Measurements from ENCODE around the gene CDH23. TPM values are rescaled to one million over a fixed set of nuclear protein-coding genes. Genes with fewer than 3 reads are reported as not detected.

Gene CDH23
- total RNA-seq, 1 donor from 2014 or later = 4.5 TPM

DNA sequence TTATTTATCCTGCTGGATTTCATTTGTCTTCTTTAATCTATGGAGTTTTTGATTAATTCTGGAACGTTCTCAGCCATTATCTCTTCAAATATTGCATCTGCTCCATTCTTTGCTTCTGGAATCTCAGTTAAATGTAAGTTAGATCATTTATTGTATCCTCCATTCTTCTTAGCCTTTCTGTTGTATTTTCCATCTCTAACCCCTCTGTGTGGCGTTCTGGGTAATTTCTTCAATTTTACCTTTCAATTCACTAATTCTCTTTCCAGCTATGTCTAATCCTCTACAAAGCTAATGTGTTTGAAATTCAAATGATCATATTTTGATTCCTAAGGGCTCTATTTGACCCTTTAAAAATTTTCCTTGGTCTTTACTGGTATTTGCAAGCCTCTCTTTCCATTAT lies 92.4 kb downstream of the CDH23 start:
- no peak for DNase-seq
- Histone ChIP-seq H3K36me3 (no peaks in the 10 kb centered on the region), H3K27me3 (ENCODE audit: low read depth) (no peaks in the 10 kb centered on the region), H3K9me3 (replicated peaks) (peaks cover 16% of the 10 kb centered on the region), H3K27ac (replicated peaks) (no peak overlapping the region), H3K4me3 (no peak overlapping the region), H3K4me1 (peaks cover 7% of the 10 kb centered on the region)
- TF ChIP-seq, protein P1, sequence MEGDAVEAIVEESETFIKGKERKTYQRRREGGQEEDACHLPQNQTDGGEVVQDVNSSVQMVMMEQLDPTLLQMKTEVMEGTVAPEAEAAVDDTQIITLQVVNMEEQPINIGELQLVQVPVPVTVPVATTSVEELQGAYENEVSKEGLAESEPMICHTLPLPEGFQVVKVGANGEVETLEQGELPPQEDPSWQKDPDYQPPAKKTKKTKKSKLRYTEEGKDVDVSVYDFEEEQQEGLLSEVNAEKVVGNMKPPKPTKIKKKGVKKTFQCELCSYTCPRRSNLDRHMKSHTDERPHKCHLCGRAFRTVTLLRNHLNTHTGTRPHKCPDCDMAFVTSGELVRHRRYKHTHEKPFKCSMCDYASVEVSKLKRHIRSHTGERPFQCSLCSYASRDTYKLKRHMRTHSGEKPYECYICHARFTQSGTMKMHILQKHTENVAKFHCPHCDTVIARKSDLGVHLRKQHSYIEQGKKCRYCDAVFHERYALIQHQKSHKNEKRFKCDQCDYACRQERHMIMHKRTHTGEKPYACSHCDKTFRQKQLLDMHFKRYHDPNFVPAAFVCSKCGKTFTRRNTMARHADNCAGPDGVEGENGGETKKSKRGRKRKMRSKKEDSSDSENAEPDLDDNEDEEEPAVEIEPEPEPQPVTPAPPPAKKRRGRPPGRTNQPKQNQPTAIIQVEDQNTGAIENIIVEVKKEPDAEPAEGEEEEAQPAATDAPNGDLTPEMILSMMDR (IDR thresholded peaks at IDR 0.05; ENCODE audit: borderline replicate concordance) = no peak
- intact Hi-C loops (cut with micrococcal nuclease) = no loop called here

DNA sequence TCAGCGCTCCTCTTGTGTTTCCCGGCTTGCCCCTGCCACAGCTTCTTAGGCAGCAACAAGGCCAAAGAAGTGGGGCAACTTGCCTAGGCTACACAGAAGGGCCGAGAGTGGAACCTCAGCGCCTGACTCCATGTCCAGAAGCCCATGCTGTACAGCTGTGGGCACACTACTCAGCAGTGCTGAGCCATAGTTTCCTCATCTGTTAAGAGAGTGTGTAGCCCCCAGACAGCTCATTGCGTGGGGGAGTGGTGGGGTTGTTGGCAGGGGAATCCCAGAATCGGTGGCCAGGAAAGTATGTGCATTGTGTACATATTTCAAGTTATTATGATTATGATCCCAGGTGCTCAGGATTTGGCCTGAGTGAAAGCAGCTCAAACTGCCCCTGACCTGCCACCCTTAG lies 96.2 kb downstream of the CDH23 start:
- Histone ChIP-seq H3K27me3 (ENCODE audit: low read depth) (no peaks in the 10 kb centered on the region), H3K27ac (replicated peaks) (no peak overlapping the region), H3K9me3 (replicated peaks) (peaks cover 15% of the 10 kb centered on the region), H3K4me1 (no peaks in the 10 kb centered on the region), H3K36me3 (no peaks in the 10 kb centered on the region), H3K4me3 (no peak overlapping the region)
- no peak for DNase-seq
- intact Hi-C loops (cut with micrococcal nuclease) = no loop called here
- TF ChIP-seq, protein P1 (IDR thresholded peaks at IDR 0.05; ENCODE audit: borderline replicate concordance) = no peak

DNA sequence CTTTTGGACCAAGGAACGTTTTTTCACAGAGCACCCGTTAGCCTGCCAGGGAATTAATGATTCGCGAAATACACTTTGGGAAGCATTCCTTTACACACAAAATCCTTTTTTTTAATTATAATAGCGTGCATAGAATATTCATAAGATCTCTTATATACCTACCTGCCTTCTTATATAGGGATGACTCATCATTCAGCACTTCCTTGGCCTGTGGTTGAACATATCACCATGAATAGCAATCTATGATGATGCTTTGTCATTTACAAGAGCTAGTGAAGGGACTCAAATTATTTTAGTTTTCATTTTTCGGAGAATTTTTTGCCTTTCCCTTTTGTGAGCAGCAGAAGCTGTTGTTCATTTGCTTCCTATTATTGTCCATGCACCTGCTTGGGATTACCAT lies 97.0 kb downstream of the CDH23 start:
- TF ChIP-seq, protein P1 (IDR thresholded peaks at IDR 0.05; ENCODE audit: borderline replicate concordance) = no peak
- Histone ChIP-seq H3K9me3 (replicated peaks) (peaks cover 6% of the 10 kb centered on the region), H3K4me1 (no peaks in the 10 kb centered on the region), H3K27me3 (ENCODE audit: low read depth) (no peaks in the 10 kb centered on the region), H3K4me3 (no peak overlapping the region), H3K36me3 (no peaks in the 10 kb centered on the region), H3K27ac (replicated peaks) (no peak overlapping the region)
- intact Hi-C loops (cut with micrococcal nuclease) = no loop called here
- no peak for DNase-seq

DNA sequence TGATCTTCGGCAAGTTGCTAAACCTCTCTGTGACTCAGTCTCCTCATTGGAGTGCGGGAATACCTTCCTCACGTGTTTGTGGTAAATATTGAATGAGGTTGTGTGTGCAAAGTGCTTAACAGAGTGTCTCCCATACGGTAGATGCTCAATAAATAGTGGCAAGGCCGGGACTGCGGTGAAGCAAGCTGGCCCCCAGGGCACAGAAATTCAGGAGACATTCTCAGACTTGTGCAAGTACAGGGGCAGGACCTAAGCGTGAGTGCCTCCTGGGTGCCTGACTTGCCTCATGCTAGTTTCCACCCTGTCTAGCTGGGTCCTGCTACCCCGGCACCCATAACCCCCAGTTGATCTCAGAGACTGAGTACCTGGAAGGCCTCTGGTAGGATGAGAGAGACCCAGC lies 97.8 kb downstream of the CDH23 start:
- no peaks in the 10 kb centered on the region for H3K4me1 ChIP-seq
- no peaks in the 10 kb centered on the region for H3K27me3 ChIP-seq (ENCODE audit: low read depth)
- no peak for DNase-seq
- intact Hi-C loops (cut with micrococcal nuclease) = no loop called here
- H3K4me3 ChIP-seq = no peak overlapping the region
- no peaks in the 10 kb centered on the region for H3K36me3 ChIP-seq
- no peak overlapping the region for H3K27ac ChIP-seq (replicated peaks)
- H3K9me3 ChIP-seq (replicated peaks) = no peaks in the 10 kb centered on the region
- TF ChIP-seq, protein P1 (IDR thresholded peaks at IDR 0.05; ENCODE audit: borderline replicate concordance) = no peak

DNA sequence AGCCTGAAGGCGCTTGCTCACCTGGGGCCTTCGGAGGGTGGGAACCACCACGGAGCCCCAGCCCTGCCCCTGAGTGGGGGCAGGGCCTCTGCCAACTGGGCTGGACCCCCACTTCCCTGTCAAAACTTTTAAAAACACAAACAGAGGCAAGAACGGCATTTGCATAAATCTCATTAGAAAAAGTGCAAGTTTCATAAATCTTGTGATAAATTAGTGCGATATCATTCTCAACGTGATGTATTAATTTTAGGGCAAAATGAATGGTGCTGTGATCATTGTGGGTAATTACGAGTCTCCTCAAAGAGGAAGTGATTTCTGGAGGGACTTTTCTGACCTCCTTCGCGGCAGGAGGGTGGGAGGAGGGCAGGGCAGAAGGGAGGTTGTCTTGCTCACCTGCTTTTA lies 98.3 kb downstream of the CDH23 start:
- DNase-seq = no peak
- Histone ChIP-seq H3K27ac (replicated peaks) (no peak overlapping the region), H3K4me1 (no peaks in the 10 kb centered on the region), H3K36me3 (no peaks in the 10 kb centered on the region), H3K27me3 (ENCODE audit: low read depth) (no peaks in the 10 kb centered on the region), H3K4me3 (no peak overlapping the region), H3K9me3 (replicated peaks) (no peaks in the 10 kb centered on the region)
- TF ChIP-seq, protein P1 (IDR thresholded peaks at IDR 0.05; ENCODE audit: borderline replicate concordance) = no peak
- intact Hi-C loops (cut with micrococcal nuclease) = no loop called here
